Diencephalon (tissue), 1 donor: ENCODE data around the gene OR14K1. TPM values are rescaled to one million over a fixed set of nuclear protein-coding genes. Genes with fewer than 3 reads are reported as not detected.

Experiments
- total RNA-seq: library from RNA; depleted of rRNA; stranded (reverse); fragments of >200 nt; gene quantifications from one replicate; pipeline ENCODE4 v1.2.3, GENCODE V29; 2014

The OR14K1 gene, protein sequence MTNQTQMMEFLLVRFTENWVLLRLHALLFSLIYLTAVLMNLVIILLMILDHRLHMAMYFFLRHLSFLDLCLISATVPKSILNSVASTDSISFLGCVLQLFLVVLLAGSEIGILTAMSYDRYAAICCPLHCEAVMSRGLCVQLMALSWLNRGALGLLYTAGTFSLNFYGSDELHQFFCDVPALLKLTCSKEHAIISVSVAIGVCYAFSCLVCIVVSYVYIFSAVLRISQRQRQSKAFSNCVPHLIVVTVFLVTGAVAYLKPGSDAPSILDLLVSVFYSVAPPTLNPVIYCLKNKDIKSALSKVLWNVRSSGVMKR
- total RNA-seq, result not detected

DNA sequence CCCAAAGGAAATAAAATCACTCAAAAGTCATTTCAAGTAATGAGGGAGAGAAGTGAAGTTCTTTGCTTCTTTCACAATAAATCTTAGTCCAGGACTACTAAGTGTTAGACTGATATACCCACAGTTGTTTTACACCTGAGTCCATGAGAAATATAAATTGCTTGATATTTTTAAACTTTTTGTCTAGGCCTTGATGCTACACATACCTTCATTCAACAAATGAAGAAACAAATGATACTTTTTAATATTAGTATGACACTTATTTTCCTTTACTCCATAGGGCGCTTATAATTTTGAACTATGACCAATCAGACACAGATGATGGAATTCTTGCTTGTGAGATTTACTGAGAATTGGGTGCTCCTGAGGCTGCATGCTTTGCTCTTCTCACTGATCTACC lies at the start of gene OR14K1:
TSS of gene OR14K1 (plus strand) at position 301 of the 400 bp plus-strand sequence. CDS start at position 301, 0 bp downstream.

DNA sequence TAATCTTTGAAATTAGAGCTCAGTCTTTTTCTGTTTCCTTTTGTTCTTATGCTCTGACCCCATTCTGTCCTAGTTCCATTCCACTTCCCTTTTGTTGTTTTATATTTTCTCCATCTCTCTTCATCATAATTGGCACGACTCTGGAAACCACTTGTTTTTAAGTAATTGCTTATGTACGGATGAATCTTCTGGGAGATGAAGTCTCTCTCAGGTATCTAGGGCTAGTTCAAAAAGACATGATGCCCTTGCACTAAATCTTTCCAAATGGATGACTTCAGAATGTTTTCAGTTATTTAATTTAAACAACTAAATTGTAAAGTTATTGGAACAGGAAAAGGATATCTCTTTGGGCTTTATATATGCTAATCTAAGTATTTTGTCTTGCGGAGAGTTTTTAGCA lies 21.9 kb upstream of the OR14K1 start, which contains the start of gene OR6F1:
TSS of gene OR6F1 (minus strand) at position 101 of the 400 bp plus-strand sequence. CDS start 3,891 bp downstream, outside the sequence.

DNA sequence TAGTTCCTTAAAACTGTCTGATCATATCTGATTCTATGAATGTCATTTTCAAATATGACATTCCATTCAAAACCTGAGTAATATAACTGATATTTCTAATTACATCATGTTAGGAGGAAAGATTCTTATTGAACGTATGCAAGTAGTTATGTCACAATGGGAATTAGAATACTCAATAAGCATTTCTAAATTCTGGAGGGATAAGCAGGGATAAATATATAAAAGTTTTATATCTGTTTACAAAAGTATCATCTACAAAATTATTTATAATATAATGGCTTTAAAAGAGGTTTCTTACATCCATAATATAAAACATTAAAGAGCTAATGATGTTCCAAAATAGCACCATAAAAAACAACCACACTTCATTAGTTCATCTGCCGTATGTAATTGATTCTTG lies 9.6 kb downstream of the OR14K1 start, which contains the start of gene OR14A2:
TSS of gene OR14A2 (minus strand) at position 101 of the 400 bp plus-strand sequence.

DNA sequence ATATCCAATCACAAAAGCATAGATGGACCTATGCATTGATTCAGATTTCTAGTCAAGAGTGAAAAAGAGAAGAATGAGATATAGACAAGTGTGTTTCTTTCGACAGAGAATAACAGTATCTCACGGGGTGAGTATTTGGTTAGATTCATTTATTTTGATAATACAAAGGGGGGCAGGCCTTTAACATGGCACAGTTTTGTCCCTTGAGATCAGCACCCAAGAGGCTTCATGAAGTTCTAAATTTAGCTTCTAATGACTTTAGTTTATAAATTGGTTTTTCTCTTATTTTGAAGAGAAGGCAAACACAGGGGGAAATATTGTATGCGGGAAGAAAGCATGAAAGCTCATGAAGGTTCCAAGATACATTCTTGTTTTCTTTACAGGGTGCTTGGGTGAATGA lies 22.0 kb downstream of the OR14K1 start, which contains the start of gene OR1C1:
TSS of gene OR1C1 (minus strand) at position 101 of the 400 bp plus-strand sequence. CDS start 2,150 bp downstream, outside the sequence.

Other genes starting within 250 kb of the OR14K1 start
- 0.23 TPM for gene OR2C3, start 202.2 kb upstream of the OR14K1 start, total RNA-seq
- gene GCSAML, start 189.5 kb upstream of the OR14K1 start, total RNA-seq, result 0.69 TPM
- not detected for gene OR2G2, start 150.3 kb upstream of the OR14K1 start, total RNA-seq
- gene OR2G3, start 133.0 kb upstream of the OR14K1 start, total RNA-seq, result not detected
- not detected for gene OR13G1, start 58.9 kb upstream of the OR14K1 start, total RNA-seq
- not detected for gene OR6F1, start 22.0 kb upstream of the OR14K1 start, total RNA-seq
- not detected for gene OR14A2, start 9.5 kb downstream of the OR14K1 start, total RNA-seq
- not detected for gene OR1C1, start 21.9 kb downstream of the OR14K1 start, total RNA-seq
- gene OR14A16, start 85.5 kb downstream of the OR14K1 start, total RNA-seq, result not detected
- not detected for gene OR11L1, start 103.3 kb downstream of the OR14K1 start, total RNA-seq
- 8.3 TPM for gene TRIM58, start 118.6 kb downstream of the OR14K1 start, total RNA-seq
- 6.0 TPM for gene OR2W3, start 157.0 kb downstream of the OR14K1 start, total RNA-seq
- not detected for gene OR2T8, start 181.6 kb downstream of the OR14K1 start, total RNA-seq
- gene OR2AJ1, start 186.3 kb downstream of the OR14K1 start, total RNA-seq, result not detected
- gene OR2L8, start 210.2 kb downstream of the OR14K1 start, total RNA-seq, result 2.5 TPM
- gene OR2AK2, start 226.6 kb downstream of the OR14K1 start, total RNA-seq, result 2.1 TPM